CD1c-positive myeloid dendritic cell (primary cell): ENCODE data around the gene TLNRD1.
A peak's percentile ranks its signal among the peaks of the same experiment; 100 is the strongest.
"Not testable (repeated sequence)": the region's sequence is repeated elsewhere in the genome, so short reads cannot be mapped to it uniquely, and the experiment has no call there.

Source experiments
- DNase-seq: peaks from one replicate; pipeline ENCODE4 v3.0.0-alpha.2; 2016; ENCODE audit errors: extremely low spot score

Gene TLNRD1

DNA sequence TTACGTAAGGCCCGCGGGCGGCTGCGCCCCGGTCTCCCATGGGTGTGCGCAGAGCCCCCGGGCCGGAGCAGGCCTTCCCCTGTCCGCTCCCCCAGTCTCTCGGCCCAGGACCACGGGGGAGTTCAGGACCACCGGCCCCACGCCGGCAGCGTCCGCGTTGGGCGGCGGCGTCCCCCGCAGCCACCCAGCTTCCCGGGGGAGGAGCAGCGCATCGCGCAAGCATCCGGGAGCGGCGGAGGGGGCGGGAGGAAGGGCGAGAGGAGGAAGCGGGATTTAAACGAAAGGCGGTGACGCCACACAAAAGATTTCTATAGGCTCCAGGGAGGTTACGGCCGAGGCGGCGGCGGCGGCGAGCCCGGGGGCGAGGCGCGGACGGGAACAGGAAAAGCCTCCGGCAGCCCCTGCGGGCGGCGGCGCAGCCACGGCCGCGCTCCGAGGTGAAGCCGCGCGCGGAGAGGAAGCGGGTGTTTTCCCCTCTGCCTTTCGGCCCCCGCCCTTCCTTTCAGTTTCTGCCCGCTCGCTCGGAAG lies at the start of gene TLNRD1:
TSS of gene TLNRD1 (plus strand) at position 300 of the 528 bp plus-strand sequence. CDS start 1,349 bp downstream, outside the sequence.
- peak; percentile 96 for DNase-seq

DNA sequence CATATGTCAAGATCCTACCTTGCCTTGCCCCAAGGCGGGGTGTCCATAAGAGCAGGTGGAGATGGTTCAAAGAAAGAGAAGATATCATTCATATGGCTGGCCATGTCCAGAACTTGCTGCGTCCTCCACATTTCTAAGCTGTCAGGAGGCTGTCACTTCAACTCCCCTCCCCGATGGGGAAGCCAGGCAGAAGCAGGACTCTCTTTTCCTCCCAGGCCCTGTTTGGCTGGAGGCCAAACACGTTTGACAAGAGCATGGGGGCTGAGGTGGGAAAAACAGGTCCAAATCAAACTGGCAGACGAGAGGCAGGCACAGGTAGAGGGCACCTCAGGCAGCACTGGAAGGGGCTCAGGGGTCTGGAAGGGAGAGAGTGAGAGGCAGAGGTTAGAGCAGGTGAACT lies 48.8 kb upstream of the TLNRD1 start:
- no peak for DNase-seq

DNA sequence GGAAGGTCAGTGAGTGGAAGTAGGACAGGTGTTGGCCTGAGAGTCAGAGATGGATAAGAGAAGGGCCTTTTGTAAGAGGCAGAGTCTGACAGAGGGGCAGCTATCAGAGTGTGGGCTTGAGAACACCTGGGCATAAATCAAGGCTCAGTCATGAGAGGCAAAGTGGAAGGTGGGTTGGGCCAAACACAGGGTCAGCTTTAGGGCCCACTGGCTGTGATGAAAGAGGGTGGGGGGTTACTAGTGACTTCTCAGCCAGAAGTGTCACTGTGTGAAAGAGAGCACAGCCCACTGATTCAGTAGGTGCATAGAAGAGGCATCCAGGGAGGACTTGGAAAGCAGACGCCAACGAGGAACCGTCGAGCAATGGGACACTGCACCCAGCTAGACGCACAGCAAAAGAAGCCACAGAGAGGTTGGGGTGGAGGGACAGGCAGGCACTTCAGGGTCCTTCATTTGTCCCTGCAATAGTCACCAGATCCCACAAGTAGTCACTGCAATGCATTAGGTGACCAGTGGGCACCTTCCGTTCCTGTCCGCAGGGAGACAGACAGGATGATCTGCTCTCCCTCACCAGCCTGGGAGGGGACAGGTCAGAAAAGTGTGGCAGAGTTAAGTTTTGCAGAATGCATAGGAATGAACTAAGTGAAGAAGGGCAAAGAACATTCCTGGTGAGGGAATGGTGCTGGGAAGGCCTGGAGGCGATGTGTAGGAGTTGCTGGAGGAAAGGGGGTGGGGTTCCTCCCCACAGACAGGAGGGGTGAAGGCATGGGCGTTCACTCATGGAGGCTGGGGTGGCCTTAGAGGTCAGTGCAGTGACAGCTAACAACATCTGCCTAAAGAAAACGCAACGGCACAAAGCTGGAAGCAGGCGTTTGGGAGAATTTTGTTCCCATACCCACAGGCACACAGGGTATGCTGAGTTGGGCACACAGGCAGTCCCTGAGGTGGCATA lies 47.4 kb upstream of the TLNRD1 start:
- DNase-seq, result no peak

GRCh38 chr15:80953953-80954778 lies 46.6 kb upstream of the TLNRD1 start:
- no peak for DNase-seq

GRCh38 chr15:80955571-80956452 lies 44.9 kb upstream of the TLNRD1 start:
- peak; percentile 64 for DNase-seq

DNA sequence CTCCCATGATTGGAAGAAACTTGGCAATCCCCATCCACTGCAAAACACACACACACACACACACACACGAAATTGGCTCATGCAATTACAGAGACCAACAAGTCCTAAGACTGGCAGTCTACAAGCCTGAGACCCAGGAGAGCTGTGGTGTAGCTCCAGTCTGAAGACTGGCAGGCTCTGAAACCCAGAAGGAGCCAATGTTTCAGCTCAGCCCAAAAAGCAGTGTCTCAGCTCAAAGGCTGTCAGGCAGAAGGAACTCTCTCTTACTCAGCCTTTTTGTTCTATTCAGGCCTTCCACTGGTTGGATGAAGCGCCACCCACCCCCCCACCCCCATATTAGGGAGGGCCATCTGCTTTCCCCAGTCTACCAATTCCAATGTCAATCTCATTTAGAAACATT lies 43.2 kb upstream of the TLNRD1 start:
- DNase-seq, result no peak

- no peak for DNase-seq
These were observed 42.7 kb upstream of the TLNRD1 start for GRCh38 chr15:80957976-80958375.

DNA sequence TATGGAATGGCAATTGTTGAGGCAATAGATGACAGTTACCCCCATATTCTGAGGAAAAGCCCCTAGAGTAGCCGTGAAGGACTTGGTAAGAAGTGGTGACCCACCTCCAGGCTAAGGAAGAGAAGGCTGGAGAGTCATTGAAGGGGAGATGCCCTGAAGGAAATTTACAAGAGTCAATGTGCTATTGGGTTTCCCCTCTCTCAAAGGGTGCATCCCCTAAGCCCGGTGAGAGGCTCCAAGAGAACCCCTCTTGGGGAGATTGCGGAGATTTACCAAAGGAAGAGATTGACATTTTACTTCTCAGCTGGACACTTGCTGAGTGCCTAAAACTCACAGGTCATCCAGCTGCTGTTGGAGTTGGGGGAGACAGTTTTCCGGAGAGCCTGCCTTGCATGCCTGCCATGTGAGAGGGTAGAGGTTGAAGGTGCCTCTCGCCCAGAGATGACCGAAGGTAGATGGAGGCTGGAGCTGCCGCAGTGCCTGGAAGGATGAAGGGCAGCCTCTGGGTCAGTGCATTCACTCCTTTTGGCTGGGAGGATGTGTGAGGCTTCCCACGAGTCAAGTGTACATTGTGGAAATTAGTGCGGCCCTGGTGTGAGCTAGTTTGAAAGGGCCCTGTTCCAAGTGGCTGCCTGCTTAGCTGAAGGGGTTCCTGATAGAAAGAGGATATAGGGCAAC lies 41.8 kb upstream of the TLNRD1 start:
- DNase-seq, result no peak

- DNase-seq, result not testable (repeated sequence)
These were observed 35.3 kb upstream of the TLNRD1 start for GRCh38 chr15:80965454-80965853.

DNA sequence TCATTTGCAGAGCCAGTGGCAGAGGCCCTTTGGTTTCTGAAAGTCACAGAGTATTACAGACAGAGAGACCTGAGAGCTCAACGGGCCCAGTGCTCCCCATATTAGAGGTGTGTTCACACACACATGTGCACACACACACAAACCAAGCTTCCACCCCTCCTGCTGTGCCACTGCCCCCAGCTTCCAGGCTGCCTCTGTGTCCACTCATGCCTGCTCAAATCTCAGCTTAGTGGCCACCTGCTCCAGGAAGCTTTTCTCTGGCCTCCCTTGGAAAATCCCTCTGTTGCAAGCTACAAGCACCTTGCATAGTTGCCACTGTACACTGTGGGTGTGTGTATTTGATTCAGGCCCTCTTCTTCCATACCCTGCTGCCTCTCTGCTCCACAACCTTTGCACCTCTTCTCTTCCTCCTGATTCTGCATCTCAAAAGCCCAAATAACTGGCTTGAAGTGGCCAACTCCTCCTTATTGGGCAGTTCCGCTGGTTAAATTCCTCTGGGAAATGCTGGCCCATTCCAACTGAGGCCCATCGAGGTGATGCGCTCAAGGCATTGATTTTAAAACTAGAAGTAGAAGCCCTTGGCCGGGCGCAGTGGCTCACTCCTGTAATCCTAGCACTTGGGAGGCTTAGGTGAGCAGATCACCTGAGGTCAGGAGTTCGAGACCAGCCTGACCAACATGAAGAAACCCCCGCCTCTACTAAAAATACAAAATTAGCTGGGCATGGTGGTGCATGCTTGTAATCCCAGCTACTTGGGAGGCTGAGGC lies 34.1 kb upstream of the TLNRD1 start:
- DNase-seq, result no peak

- no peak for DNase-seq
These were observed 33.3 kb upstream of the TLNRD1 start for GRCh38 chr15:80967451-80967850.

DNA sequence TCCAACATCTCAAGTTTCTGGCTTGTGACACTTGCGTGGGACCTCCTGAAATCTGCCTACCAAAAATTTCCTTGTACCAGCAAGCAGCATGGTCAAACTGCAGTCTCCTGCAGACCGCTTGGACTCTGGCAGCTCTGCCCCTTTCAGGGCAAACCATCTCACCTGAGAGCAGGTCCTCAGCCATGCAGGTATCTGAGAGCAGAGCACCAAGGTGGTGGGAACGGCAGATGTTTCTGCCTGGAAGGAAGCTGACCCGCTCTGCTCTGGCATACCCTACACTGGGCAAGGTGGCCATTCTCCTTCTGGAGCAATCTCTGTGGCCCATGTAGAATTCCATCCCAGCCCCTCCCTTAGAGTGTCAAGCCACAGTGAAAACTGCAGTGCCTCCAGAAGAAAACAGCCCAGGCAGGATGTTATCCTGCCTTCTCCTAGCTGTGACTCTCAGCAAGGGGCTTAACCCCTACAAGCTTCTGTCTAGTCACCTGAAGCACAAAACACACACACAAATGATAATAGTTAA lies 32.7 kb upstream of the TLNRD1 start:
- no peak for DNase-seq

DNA sequence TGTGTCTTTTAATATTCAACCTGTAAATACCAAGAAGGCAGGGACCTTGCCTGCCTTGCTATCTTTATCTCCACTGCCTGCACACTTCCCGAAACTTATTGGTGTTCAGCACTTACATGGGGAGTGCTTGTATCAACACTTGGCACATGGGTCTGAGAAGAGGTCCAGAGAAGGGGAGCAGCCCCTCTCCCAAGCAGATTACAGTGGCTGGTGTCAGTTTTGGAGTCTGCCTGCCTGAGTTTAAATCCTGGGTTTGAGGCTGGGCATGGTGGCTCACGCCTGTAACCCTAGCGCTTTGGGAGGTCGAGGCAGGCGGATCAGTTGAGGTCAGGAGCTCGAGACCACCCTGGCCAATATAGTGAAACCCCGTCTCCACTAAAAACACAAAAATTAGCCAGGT lies 31.4 kb upstream of the TLNRD1 start:
- no peak for DNase-seq

DNA sequence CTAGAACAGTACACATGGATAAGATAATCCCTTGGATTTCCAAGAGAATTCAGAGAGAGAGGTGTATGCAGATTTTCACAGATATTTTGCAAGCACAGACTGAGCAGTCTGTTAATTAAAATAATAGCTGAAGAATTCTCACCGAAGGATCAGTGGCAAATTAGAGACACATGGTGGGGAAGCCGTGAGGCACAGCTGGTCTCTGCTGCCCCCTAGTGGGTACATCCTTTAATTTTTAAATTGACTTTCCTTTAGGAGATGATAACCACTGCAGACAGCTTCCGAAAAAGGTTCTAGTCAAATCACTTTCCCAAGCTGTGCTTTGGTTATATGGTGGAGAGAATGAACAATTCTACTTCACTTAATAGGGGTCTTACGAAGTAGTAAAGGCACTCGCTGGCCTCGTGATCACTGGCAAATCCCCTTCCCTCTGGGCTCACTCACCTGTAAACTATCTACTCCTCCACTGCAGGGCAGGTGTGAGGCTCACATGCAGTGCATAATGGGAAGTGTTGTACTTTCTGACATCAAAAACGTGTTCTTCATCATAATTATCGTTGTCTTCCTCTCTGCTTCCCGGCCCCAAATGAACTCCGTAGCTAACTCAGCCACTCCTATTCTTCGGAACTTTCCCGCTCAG lies 30.6 kb upstream of the TLNRD1 start:
- DNase-seq, result peak; percentile 71

GRCh38 chr15:80970658-80971057 lies 30.1 kb upstream of the TLNRD1 start:
- DNase-seq, result no peak

GRCh38 chr15:80971143-80971542 lies 29.6 kb upstream of the TLNRD1 start:
- no peak for DNase-seq

DNA sequence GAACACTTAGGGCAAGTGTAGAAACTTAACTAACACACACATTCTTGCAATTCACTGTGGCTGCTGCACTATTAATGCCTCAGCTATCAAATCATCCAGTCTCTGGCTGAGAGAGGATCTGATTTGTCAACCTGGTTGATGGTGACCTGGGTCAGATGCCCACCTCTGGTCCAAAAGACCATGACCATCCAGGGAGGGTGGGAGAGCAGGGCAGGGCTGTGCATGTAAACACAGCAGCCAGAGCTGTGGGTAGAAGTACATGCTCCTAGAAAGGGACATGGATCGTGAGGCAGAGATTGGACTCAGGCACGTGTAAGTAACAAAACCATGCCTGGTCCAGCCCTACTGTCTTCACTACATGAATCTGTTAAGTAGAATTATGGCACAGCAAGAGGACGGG lies 28.4 kb upstream of the TLNRD1 start:
- no peak for DNase-seq

DNA sequence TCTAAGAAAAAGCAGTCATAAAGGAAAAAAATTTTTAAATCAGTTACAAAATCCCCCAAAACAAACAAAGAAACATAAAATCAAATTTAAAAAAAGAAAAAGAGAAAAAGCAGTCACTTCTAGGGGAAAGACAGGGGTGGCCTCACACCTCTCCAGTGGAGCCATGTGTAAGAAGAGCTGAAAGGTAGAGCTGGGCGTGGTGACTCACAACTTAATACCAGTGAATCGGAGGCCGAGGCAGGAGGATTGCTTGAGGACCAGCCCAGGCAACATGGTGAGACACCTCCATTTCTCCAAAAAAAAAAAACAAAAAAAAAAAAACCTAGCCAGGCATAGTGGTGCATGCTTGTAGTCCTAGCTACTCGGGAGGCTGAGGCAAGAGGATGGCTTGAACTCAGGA lies 25.8 kb upstream of the TLNRD1 start:
- no peak for DNase-seq

DNA sequence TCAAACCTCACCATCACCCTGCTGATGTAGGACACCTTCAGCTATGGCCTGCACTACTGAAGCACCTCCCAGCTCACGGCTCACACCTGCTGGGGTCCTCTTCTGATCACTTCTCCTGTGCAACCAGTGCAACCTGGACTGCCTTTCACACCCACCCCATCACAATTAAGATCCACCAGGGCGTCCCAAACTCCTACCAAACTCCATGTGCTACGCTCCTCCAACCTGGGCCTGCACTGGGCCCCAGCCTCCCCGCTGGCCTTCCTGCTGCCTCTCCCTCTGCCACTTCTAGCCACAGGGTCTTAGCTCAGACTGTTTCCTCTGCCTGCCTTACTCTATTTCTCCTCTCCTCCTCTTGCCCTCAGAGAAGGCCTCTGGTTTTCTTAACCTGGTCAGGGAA lies 23.9 kb upstream of the TLNRD1 start:
- no peak for DNase-seq
